ENCODE results near the gene CEP162. TPM values are rescaled to one million over a fixed set of nuclear protein-coding genes. Genes with fewer than 3 reads are reported as not detected.
"Not testable (repeated sequence)": the region's sequence is repeated elsewhere in the genome, so short reads cannot be mapped to it uniquely, and the experiment has no call there.

The CEP162 gene
- total and polyA plus RNA-seq, 2 donors from 2014 or later, result 4.6 to 14.6 TPM

- Histone ChIP-seq H3K9ac (ENCODE audit: low read length in 3 of 3) (no peak overlapping the region), H3K9me3 (ENCODE audit: control insufficient read depth in 2 of 3, insufficient read depth in 1 of 3, low read length in 3 of 3) (no peaks in the 10 kb centered on the region), H3K4me1 (ENCODE audit: control insufficient read depth in 2 of 3, insufficient read depth in 2 of 3, low read depth in 1 of 3, low read length in 3 of 3) (no peaks in the 10 kb centered on the region), H3K4me3 (ENCODE audit: low read length in 3 of 3) (no peak overlapping the region), H3K27ac (ENCODE audit: low read depth in 2 of 2, low read length in 2 of 2) (no peak overlapping the region), H3K27me3 (ENCODE audit: control insufficient read depth, insufficient read depth, low read length) (no peaks in the 10 kb centered on the region), H3K36me3 (ENCODE audit: control insufficient read depth in 2 of 3, insufficient read depth in 3 of 3, low read length in 3 of 3) (peaks cover 0 to 6% (median 4%) of the 10 kb centered on the region in 3 donors)
- intact Hi-C loops (cut with DNase I), result no loop called here
- no peak for DNase-seq
- FAIRE-seq, result no peak
- TF ChIP-seq, protein P1, sequence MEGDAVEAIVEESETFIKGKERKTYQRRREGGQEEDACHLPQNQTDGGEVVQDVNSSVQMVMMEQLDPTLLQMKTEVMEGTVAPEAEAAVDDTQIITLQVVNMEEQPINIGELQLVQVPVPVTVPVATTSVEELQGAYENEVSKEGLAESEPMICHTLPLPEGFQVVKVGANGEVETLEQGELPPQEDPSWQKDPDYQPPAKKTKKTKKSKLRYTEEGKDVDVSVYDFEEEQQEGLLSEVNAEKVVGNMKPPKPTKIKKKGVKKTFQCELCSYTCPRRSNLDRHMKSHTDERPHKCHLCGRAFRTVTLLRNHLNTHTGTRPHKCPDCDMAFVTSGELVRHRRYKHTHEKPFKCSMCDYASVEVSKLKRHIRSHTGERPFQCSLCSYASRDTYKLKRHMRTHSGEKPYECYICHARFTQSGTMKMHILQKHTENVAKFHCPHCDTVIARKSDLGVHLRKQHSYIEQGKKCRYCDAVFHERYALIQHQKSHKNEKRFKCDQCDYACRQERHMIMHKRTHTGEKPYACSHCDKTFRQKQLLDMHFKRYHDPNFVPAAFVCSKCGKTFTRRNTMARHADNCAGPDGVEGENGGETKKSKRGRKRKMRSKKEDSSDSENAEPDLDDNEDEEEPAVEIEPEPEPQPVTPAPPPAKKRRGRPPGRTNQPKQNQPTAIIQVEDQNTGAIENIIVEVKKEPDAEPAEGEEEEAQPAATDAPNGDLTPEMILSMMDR (IDR thresholded peaks at IDR 0.05; ENCODE audit: borderline replicate concordance, extremely low read depth, insufficient read depth), result no peak
These were observed 9.4 kb downstream of the CEP162 start for GRCh38 chr6:84218091-84218490.

- H3K9me3 ChIP-seq (ENCODE audit: control insufficient read depth in 2 of 3, insufficient read depth in 1 of 3, low read length in 3 of 3), result no peaks in the 10 kb centered on the region
- H3K27me3 ChIP-seq (ENCODE audit: control insufficient read depth, insufficient read depth, low read length), result no peaks in the 10 kb centered on the region
- H3K4me3 ChIP-seq (ENCODE audit: low read length in 3 of 3), result no peak overlapping the region
- H3K4me1 ChIP-seq (ENCODE audit: control insufficient read depth in 2 of 3, insufficient read depth in 2 of 3, low read depth in 1 of 3, low read length in 3 of 3), result no peaks in the 10 kb centered on the region
- no peak overlapping the region for H3K9ac ChIP-seq (ENCODE audit: low read length in 3 of 3)
- DNase-seq (no peak), FAIRE-seq (no peak)
- intact Hi-C loops (cut with DNase I), result no loop called here
- H3K36me3 ChIP-seq (ENCODE audit: control insufficient read depth in 2 of 3, insufficient read depth in 3 of 3, low read length in 3 of 3), result peaks cover 6 to 7% (median 6%) of the 10 kb centered on the region in 3 donors
- TF ChIP-seq, protein P1 (IDR thresholded peaks at IDR 0.05; ENCODE audit: borderline replicate concordance, extremely low read depth, insufficient read depth), result no peak
- H3K27ac ChIP-seq (ENCODE audit: low read depth in 2 of 2, low read length in 2 of 2), result no peak overlapping the region
These were observed 14.2 kb downstream of the CEP162 start for GRCh38 chr6:84213217-84213616.

- Histone ChIP-seq H3K9ac (ENCODE audit: low read length in 3 of 3) (no peak overlapping the region), H3K36me3 (ENCODE audit: control insufficient read depth in 2 of 3, insufficient read depth in 3 of 3, low read length in 3 of 3) (peaks cover 0 to 9% (median 2%) of the 10 kb centered on the region in 3 donors), H3K27ac (ENCODE audit: low read depth in 2 of 2, low read length in 2 of 2) (no peak overlapping the region), H3K4me3 (ENCODE audit: low read length in 3 of 3) (no peak overlapping the region), H3K4me1 (ENCODE audit: control insufficient read depth in 2 of 3, insufficient read depth in 2 of 3, low read depth in 1 of 3, low read length in 3 of 3) (no peaks in the 10 kb centered on the region), H3K27me3 (ENCODE audit: control insufficient read depth, insufficient read depth, low read length) (no peaks in the 10 kb centered on the region), H3K9me3 (ENCODE audit: control insufficient read depth in 2 of 3, insufficient read depth in 1 of 3, low read length in 3 of 3) (no peaks in the 10 kb centered on the region)
- intact Hi-C loops (cut with DNase I), result no loop called here
- TF ChIP-seq, protein P1 (IDR thresholded peaks at IDR 0.05; ENCODE audit: borderline replicate concordance, extremely low read depth, insufficient read depth), result no peak
- FAIRE-seq (no peak), DNase-seq (no peak)
These were observed 23.4 kb downstream of the CEP162 start for GRCh38 chr6:84204011-84204410.

GRCh38 chr6:84199987-84200386 is 27.5 kb downstream of the CEP162 start:
- H3K27me3 ChIP-seq (ENCODE audit: control insufficient read depth, insufficient read depth, low read length); H3K36me3 ChIP-seq (ENCODE audit: control insufficient read depth in 2 of 3, insufficient read depth in 3 of 3, low read length in 3 of 3); H3K27ac ChIP-seq (ENCODE audit: low read depth in 2 of 2, low read length in 2 of 2); intact Hi-C loops (cut with DNase I); H3K4me1 ChIP-seq (ENCODE audit: control insufficient read depth in 2 of 3, insufficient read depth in 2 of 3, low read depth in 1 of 3, low read length in 3 of 3); DNase-seq; H3K9ac ChIP-seq (ENCODE audit: low read length in 3 of 3); H3K9me3 ChIP-seq (ENCODE audit: control insufficient read depth in 2 of 3, insufficient read depth in 1 of 3, low read length in 3 of 3); H3K4me3 ChIP-seq (ENCODE audit: low read length in 3 of 3); FAIRE-seq: not testable (repeated sequence)
